ENCODE measurements around the gene DDO. TPM values are rescaled to one million over a fixed set of nuclear protein-coding genes. Genes with fewer than 3 reads are reported as not detected.

DDO gene
- total RNA-seq, 1 experiment from 2014 or later, result not detected

DNA sequence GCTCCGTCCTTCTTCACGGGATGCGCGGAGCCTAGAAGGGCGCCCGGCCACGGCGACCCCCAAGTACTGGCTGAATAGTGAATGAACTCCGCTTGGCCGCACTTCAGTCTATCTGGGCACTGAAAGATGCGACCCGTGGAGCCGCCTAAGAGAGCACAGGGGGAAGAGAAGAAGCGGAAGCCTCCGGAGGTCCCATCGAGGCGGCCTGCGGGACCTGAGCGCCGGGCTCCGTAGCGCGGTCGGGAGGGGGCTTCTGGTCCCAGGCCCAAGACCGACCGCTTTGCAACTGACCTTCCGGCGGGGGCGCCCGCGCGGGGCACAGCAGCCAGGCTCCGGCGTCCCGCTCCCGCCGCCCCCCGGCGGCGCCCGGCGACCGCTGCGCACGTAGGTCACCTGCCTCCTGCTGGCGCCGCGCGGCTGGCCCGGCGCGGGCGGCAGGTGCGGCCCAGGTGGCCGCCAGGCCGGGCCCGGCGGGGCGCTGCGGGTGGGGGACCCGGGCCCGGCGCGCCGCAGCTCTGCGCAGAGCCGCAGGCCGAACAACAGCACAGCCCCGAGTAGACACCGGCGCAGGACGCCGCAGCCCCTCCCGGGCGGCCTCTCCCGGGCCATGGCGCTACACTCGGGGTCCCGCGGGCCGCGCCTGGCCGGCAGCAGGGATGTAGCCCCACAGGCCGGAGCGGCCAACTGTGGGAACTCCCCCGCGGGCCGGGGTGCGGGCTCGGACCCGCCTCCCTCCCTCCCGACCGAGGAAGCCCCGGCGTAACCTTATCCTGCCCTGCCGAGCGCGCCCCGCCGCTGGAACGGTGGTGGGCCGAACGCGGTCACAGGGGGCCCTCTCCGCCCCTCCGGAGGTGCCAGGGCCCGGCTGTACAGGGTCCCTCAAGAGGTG, 57.5 kb downstream of the DDO start, which contains the start of gene METTL24:
Gene METTL24 (minus strand): TSS at position 686 of the 889 bp plus-strand sequence. CDS start 77 bp downstream, at position 609.
- H3K27me3 ChIP-seq (replicated peaks; ENCODE audit: insufficient read depth, low read depth, low read length, poor library complexity), result no peaks in the 10 kb centered on the region
- POLR2A ChIA-PET (ENCODE audit: low non-redundant PET), result no interaction called here
- DNase-seq (ENCODE audit: low spot score), result peak; percentile 49

GRCh38 chr6:110357298-110357663, 58.1 kb downstream of the DDO start:
- ChIA-PET CTCF (no interaction called here), POLR2A (ENCODE audit: low non-redundant PET) (no interaction called here)
- TF ChIP-seq, protein P1, sequence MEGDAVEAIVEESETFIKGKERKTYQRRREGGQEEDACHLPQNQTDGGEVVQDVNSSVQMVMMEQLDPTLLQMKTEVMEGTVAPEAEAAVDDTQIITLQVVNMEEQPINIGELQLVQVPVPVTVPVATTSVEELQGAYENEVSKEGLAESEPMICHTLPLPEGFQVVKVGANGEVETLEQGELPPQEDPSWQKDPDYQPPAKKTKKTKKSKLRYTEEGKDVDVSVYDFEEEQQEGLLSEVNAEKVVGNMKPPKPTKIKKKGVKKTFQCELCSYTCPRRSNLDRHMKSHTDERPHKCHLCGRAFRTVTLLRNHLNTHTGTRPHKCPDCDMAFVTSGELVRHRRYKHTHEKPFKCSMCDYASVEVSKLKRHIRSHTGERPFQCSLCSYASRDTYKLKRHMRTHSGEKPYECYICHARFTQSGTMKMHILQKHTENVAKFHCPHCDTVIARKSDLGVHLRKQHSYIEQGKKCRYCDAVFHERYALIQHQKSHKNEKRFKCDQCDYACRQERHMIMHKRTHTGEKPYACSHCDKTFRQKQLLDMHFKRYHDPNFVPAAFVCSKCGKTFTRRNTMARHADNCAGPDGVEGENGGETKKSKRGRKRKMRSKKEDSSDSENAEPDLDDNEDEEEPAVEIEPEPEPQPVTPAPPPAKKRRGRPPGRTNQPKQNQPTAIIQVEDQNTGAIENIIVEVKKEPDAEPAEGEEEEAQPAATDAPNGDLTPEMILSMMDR (conservative IDR thresholded peaks at IDR 0.05; ENCODE audit: low read depth, low read length), result no peak
- TF ChIP-seq EZH2 (IDR thresholded peaks at IDR 0.05; ENCODE audit: borderline replicate concordance, low read depth, low read length, poor library complexity, severe bottlenecking), result no peak
- Histone ChIP-seq H3K27me3 (replicated peaks; ENCODE audit: insufficient read depth, low read depth, low read length, poor library complexity) (no peaks in the 10 kb centered on the region), H3K4me1 (ENCODE audit: insufficient read depth, low read length, poor library complexity, severe bottlenecking) (peaks cover 57% of the 10 kb centered on the region), H3K27ac (ENCODE audit: low read depth, low read length, poor library complexity, severe bottlenecking) (peak overlapping the region; percentile 76), H3K36me3 (ENCODE audit: insufficient read depth, low read length, poor library complexity, severe bottlenecking) (no peaks in the 10 kb centered on the region), H3K4me3 (ENCODE audit: low read depth, low read length, poor library complexity, severe bottlenecking) (peak overlapping the region; percentile 51), H3K9me3 (ENCODE audit: low read depth, low read length, poor library complexity, severe bottlenecking) (no peaks in the 10 kb centered on the region)
- peak; percentile 56 for DNase-seq (ENCODE audit: low spot score)
- intact Hi-C loops (cut with micrococcal nuclease; ENCODE audit: unreplicated experiment), result loop anchor here (1.0 to 10.0 kb wide), 2 partner anchors 61 to 172 kb away; partner anchors contain the start of gene CDC40
- no TSS peak for BruUV-seq (replicated peaks)

More for the DNA sequence above, 57.5 kb downstream of the DDO start, which contains the start of gene METTL24:
- Histone ChIP-seq H3K36me3 (ENCODE audit: insufficient read depth, low read length, poor library complexity, severe bottlenecking) (no peaks in the 10 kb centered on the region), H3K4me3 (ENCODE audit: low read depth, low read length, poor library complexity, severe bottlenecking) (peak within 1 kb of the TSS; percentile 51), H3K27ac (ENCODE audit: low read depth, low read length, poor library complexity, severe bottlenecking) (peak within 1 kb of the TSS; percentile 76), H3K9me3 (ENCODE audit: low read depth, low read length, poor library complexity, severe bottlenecking) (no peaks in the 10 kb centered on the region), H3K4me1 (ENCODE audit: insufficient read depth, low read length, poor library complexity, severe bottlenecking) (peaks cover 50% of the 10 kb centered on the region)
- TF ChIP-seq, protein P1 (conservative IDR thresholded peaks at IDR 0.05; ENCODE audit: low read depth, low read length), result no peak
- TF ChIP-seq EZH2 (IDR thresholded peaks at IDR 0.05; ENCODE audit: borderline replicate concordance, low read depth, low read length, poor library complexity, severe bottlenecking), result no peak
- no TSS peak for BruUV-seq (replicated peaks)
- CTCF ChIA-PET, result no interaction called here
- intact Hi-C loops (cut with micrococcal nuclease; ENCODE audit: unreplicated experiment), result loop anchor here (1.0 to 10.0 kb wide), 2 partner anchors 62 to 173 kb away; partner anchors contain the start of gene CDC40

DNA sequence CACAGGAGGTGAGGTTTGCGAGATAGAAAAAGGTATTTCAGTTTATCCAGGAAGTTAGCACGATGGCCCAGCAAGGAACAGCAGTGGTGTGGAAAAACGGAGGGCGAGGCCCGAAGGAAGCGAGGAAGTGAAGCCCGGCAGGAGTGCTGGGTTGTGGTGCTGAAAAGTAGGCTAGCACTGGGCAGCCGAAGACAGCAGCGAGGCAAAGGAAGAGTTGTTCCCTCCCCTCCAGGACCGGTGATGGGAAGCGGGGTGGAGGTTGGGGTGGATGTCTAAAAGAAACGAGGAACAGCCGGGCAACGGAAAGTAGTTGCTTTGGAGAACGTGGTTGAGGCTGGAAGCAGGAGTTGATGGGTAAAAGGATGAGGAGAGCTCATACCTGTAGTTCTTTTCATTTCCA, 58.6 kb downstream of the DDO start:
- peak overlapping the region; percentile 76 for H3K27ac ChIP-seq (ENCODE audit: low read depth, low read length, poor library complexity, severe bottlenecking)
- POLR2A ChIA-PET (ENCODE audit: low non-redundant PET), result no interaction called here
- intact Hi-C loops (cut with micrococcal nuclease; ENCODE audit: unreplicated experiment), result loop anchor here (1.0 to 10.0 kb wide), 2 partner anchors 60 to 172 kb away; partner anchors contain the start of gene CDC40
- no peaks in the 10 kb centered on the region for H3K27me3 ChIP-seq (replicated peaks; ENCODE audit: insufficient read depth, low read depth, low read length, poor library complexity)
- peak overlapping the region; percentile 51 for H3K4me3 ChIP-seq (ENCODE audit: low read depth, low read length, poor library complexity, severe bottlenecking)
- TF ChIP-seq EZH2 (IDR thresholded peaks at IDR 0.05; ENCODE audit: borderline replicate concordance, low read depth, low read length, poor library complexity, severe bottlenecking), result no peak
- TF ChIP-seq, protein P1 (conservative IDR thresholded peaks at IDR 0.05; ENCODE audit: low read depth, low read length), result no peak
- BruUV-seq (replicated peaks), result TSS peak; percentile 40
- CTCF ChIA-PET, result no interaction called here
- H3K4me1 ChIP-seq (ENCODE audit: insufficient read depth, low read length, poor library complexity, severe bottlenecking), result peaks cover 62% of the 10 kb centered on the region
- peak; percentile 50 for DNase-seq (ENCODE audit: low spot score)
- no peaks in the 10 kb centered on the region for H3K36me3 ChIP-seq (ENCODE audit: insufficient read depth, low read length, poor library complexity, severe bottlenecking)
- H3K9me3 ChIP-seq (ENCODE audit: low read depth, low read length, poor library complexity, severe bottlenecking), result no peaks in the 10 kb centered on the region
